ENCODE results near the gene RAB28. TPM values are rescaled to one million over a fixed set of nuclear protein-coding genes. Genes with fewer than 3 reads are reported as not detected.
A peak's percentile ranks its signal among the peaks of the same experiment; 100 is the strongest.

RAB28 gene
- total RNA-seq: 13.8 TPM
- long read RNA-seq, transcript RAB28-202 (7 exons, 1,715 nt): major isoform, 39 of 60 reads
- long read RNA-seq, transcript RAB28-201 (8 exons, 1,810 nt): minor isoform, 10 of 60 reads
- long read RNA-seq, partial matches to known transcripts: 3 of 60 reads
- long read RNA-seq, other reads (novel, unspliced or antisense): 5 of 60 reads

DNA sequence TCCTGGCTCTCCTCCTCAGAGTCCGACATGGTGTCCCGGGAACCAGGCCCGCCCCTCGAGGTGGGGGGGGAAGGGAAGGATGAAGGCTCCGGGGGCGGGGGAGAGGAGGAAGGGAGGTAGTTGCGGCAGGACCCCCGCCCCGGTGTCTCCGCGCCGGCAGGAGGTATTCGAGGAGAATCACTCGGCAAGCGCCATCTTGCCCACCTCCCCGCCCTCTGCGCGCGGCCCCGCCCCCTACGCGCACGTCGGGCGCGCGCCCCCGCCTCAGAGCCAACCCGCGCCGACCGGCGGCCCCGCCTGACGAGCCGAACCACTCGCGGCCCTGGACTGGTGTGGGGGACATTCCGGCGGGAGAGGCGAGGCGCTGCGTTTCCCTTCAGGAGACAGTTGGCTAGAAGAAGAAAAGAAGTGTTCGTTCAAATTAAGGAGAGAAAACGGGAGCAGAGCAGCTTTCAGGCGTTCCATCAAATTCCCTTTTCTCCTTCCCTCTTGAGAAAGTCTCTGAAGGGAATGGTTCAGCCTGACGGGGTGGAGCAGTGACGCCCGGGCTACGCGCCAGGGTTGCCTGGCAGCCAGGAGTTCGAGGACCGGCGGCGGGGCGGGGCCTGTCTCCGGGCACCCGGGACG is at the start of gene RAB28:
TSS of gene RAB28 (minus strand) at position 219 of the 627 bp plus-strand sequence.
- DNase-seq (ENCODE audit: low spot score): peak; percentile 98

DNA sequence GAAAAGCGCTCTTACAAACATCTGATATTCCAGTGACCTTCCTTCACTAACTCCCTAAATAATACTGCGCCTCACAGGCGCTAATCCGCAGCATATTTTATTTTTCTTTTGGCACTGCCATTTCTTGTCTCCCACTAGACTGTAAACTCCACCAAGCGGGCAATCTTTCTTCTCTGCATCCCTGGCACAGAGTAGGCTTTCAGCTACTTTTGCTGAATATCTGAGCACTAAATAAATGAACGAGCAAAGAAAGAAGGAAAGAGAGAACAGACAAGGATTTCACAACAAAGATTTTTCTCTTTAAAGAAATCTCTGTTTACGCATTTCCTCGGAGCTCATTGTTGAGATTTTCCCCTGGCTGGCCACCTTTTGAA is 47.5 kb upstream of the RAB28 start:
- DNase-seq (ENCODE audit: low spot score): no peak

DNA sequence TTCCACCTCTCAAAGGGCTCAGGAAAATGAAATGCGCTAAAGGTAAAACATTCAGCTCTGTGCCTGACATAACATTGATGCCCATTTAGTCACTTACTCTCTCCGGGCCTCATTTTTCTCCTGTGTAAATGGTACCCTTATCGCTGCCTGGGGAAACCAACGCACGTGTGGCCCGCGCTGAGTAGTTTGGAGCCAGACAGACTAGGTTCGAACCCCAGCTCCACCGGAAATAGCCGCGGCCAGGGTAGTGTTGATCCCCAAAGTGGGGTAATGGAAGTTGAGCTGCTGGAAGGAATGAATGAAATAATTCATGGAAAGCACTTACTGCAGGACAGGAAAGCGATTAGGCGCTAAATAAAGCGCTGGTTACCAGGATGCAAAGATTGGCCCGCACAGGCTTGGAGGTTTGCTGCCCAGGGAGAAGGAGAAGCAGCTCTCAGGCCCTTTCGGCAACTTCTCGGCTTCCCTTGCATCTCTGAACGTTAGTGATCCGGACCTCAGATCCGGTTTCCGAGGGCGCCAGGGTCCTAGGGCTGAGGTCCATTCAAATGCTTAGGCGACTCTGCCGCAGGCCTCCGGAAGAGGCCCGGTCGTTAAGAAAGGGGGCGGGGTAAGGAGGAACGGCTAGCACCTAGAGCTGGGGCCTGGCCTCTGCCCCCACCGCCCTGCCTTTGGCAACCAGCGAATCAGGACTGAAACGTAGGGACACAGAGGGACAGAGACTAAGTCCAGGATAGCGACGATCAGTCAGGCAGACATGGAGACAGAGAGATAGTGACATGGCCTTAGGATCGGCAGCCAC is 46.9 kb upstream of the RAB28 start:
- DNase-seq (ENCODE audit: low spot score): no peak

DNA sequence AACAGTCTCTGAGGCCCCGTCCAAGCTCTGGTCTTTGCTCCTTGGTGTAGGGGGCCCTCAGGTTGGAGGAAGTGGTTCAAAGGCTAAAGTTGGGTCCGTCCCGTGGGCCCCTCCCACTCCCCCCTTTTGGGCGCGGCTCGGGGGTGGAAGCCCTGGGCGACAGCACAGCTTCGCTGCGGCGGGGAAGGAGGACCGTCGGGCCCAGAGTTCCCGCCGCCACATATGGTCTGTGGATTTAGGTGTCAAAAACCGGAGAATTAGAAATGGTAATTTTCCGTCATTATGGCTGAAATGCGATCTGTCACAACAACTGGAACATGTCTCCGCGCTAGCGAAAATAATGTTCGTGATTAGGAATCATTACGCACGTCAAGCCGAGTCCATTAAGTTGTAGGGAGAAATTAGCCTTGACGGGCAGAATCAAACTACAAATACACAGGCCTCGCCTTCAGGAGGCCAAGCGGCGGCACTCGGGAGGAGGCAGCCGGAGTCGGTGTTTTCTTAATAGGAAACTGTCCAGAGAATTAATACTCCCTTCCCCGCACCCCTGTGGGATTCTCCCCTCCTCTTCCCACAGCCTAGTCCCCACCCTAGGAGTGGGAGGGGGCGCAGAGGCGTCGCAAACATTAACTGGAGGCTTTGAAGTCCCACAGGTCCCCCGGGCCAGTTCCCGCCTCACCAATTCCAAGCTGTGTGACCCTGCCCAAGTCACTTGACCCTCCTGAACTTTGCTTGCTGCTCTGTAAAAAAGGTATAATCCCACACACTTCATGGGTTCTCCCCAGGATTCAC is 45.2 kb upstream of the RAB28 start:
- DNase-seq (ENCODE audit: low spot score): no peak

DNA sequence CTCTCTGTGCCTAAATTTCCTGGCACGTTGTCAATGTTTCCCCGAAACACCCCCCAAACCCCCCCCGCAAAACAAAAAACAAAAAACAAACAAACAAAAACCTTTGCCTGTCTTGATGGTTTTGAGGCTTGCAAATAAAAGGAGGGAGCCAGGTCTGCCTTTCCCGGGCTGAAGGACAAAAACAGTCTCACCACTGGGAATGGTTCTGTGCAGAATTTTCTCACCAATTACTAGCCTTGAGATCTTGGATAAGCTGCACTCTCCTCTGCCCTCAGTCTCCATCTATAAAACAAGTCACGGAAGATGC is 44.6 kb upstream of the RAB28 start:
- DNase-seq (ENCODE audit: low spot score): no peak

DNA sequence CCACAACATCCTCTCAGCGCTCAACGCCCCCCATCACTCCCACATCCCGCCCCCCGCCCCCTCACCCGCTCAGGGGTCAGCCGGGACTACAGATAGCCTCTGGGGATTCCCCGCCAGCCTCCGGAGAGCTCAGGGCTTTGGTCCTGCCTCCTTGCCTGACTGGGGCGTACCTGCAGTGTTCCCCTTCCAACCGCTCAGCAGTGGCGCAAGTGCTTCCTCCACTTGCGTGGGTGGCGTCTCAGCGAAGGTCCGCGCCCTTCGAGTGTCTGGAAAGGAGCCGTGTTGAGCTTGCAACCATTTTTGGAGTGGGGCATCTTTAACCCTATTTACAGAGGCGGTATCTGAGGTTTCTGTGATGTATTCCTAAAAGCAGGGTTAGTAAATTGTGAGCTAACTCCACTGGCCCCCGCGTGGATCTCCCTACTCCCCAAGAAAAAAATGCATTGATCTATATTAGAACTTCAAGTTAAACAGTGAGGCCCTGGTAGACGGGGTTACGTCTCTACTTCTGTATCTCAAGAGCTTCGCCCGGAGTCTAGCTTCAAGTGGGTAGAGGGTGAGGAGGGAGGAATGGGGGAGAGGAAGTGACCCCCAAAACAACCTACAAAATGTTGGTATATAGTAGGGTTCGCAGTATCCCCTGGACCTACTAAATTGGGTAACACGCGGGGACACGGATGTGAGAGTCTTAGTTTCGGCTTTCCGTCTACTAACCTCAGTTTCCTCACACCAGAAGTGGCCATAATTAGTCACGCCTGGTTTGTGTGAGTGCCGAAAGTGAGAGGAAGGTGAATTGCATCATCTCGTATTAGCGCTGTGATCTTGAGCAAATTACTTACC is 44.1 kb upstream of the RAB28 start:
- no peak for DNase-seq (ENCODE audit: low spot score)

DNA sequence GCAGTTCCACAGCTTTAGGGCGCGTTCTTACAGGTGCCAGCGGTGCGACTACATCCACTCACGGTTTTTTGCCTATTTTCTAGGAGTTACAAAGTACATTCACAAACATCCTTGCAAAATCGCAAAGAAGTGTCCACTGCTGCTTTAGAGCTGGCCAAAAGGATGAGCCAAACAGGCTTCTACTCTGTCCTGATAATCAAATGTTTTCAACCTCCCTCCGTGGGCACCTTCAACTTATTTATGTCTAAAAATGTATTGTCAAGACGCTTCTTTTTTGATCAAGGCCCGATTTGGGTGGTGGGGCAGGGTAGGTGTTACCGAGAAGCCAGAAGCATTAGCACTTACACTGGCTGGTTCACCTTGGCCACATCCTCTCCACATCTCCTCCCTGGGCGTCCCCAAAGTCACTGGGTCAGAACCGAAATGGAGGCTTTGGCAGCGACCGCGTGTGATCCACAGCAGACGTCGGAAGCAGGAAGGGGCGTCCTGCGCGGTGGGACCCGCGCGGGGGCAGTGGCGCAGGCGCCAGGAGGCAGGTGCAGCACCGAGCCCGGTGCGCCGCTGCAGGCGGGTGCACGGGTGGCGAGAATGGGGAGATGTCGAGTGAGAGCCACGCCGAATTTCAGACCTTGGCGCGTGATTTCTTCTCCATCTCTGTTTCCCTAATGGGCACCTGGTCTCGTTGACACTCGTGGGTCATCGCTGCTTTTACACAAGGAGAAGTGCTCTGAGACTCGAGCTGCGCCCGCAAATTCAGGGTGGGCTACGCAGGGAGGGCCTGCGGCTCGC is 43.2 kb upstream of the RAB28 start:
- DNase-seq (ENCODE audit: low spot score): no peak

DNA sequence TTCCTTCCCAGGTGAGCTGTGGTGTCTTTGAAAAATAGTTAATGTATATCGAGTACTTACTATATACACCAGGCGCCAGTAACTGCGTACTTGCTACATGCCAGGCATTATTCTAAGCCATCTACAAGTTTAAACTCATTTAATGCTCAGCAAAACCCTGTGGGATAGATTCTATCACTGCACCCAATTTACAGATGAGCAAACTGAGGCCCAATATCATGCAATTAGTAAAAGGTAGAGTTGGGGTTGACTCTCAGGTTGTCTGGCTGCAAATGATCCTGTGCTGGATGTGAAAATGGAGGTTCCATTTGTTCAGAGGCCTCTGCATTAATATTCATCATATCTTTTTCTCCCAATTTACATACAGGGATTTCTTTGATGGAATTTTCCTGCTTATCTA is 42.5 kb upstream of the RAB28 start:
- DNase-seq (ENCODE audit: low spot score): no peak

DNA sequence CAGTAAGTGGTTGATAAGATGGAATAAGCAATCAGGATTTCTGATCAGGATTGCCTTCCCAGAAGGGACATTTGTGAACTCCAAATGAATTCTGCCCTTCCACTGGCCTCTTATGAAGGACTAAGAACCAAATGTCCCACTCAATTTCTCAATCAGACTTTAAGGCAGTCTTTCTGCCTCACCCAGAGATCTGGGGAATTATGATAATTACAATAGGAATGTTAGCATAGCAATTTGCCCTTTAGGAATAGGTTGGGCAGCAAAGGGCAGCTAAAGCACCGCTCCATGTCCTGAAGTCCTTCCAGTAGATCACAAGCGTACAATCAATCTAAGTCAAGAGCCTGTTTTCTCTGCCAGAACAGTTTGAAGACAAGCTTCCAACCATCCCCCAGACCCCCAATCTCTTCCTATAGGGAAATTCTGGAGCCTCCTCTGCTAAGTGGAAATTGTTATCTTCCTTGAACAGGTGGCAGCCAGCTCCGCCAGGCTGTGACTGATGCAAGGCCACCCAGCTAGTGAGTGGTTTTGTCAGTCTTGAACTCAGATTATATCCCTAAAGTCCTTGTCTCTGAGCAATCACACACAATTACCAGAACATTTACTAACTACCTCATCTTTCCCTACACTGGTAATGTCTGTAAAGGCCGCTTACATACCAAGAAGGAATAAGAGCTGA is 41.6 kb upstream of the RAB28 start:
- no peak for DNase-seq (ENCODE audit: low spot score)

DNA sequence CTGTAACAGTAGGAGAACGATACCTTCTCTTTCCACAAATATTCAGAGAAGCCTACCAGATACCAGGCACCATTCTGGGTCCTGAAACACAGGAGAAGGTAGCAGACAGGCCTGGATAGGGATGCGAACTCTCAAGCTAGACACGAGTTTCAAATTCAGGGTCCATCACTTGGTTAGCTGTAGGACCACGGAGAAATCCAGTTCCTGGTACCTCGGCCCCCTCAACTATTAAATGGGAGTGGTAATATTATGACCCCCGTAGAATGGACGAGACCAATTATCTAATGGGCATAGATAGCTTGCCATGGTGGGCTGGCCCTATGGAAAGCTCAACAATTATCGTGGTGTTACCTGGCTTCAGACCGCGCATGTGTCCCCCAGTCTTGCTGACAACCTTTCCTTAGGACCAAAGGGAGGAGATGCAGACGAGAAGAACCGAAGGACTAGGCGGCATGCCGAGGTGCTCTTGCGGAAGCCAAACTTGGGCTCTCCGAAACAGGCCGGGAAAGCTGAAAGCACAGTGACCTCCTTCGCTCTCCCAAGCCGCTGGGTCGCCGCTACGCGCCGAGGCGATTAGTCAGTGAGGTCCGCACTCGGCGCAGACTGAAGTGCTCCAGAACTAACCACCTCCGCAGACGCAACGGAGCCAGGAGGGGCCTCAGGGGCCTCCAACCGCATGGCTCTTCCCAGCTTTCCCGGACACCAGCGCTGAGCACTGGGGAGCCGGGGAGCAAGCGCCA is 40.5 kb upstream of the RAB28 start:
- no peak for DNase-seq (ENCODE audit: low spot score)

DNA sequence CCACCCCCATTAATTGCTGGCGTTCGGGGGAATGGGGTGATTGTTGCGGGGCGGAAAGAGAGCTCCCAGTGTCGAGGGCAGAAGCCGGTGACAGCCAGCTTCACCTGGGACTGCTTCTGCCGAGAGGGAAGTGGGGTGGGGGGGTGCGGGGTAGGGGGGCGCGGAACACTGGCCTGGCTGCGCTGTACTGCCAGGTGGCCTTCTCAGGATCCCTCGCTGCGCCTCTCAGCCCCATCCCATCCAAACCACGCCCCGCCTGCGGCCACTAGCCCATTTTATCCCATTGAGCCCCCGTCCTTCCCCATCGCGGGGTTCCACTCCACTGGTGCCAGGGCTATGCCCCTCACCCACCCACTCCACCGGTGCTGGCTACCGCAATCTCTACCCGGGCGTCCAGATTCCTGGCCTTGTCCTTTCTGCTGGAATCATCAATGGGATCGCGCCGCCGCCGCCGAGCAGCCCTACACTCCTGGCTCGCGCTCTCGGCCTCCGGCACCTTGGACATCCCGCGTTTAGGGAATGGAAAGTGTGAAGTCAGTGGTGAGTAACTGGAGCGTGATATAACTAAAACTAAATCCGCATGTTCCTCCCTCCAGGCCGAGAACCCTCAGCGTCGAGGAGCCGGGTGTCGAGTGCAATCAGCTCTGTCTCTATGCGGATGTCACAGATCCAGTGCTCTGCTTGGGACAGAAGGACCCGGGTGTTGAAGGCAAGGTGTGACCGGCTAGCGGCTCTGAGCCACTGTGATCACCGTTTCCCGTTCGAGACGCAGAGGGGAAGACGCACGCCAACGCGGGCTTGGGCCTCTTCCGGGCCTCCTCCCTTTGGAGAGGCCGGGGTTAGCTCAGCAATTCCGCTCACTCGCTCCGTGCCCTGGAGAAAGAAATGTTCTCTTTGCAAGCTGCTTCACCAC is 39.7 kb upstream of the RAB28 start:
- no peak for DNase-seq (ENCODE audit: low spot score)

DNA sequence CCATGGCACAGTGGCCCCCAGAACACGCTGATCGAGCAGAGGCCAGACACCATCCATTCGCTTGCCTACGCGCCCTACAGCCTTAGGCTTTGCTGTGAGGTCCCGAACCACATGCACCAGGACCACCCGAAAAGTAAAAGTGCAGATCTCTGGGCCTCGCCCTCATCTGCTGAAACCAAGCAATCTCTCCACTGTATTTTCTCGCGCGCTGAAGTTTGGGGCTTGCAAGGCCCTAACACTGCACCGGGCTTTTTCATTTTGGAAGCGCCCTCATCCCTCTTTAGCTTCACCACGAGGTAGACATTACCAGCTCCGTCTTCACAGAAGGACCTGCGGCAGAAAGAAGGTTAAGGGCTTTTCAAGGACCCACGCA is 39.0 kb upstream of the RAB28 start:
- no peak for DNase-seq (ENCODE audit: low spot score)

DNA sequence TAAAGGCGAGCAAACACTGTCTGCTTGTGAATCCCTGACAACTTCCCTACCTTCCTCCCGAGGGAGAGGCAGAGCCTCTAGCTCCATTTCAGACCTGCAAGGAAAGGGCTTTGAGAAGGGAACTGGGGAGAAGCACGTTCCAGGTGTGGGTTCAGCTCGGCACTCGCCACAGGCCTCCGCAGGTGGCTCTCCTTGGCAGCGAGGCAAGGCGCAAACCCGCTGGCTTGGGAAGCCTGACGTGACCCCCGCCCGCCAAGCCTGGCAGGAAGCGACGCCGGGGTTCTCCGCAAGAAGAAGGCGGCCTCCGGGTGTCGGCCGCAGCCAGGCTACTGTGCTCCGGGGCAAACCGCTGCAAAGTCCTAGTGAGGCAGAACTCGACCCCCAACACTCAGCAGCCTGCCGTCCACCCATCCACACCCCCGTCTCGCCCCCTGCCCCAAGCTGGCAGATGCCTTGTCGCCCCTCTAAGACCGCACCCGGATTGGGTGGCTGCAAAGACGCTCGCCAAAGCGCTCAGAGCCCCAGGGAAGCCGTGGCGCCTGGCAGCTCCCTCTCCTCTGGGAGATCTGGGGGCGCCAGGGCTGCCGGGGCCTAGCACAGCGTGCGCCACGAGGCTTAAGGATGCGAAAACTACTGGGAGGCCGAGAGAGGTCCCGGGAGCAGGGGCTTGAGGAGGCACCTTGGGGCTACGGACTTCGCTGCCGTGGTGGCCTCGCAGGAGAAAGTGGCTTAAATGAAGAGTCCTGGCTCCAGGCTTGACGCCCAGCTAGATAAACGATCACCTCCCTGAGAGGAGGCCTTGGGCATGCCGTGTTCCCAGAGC is 38.4 kb upstream of the RAB28 start:
- DNase-seq (ENCODE audit: low spot score): no peak

DNA sequence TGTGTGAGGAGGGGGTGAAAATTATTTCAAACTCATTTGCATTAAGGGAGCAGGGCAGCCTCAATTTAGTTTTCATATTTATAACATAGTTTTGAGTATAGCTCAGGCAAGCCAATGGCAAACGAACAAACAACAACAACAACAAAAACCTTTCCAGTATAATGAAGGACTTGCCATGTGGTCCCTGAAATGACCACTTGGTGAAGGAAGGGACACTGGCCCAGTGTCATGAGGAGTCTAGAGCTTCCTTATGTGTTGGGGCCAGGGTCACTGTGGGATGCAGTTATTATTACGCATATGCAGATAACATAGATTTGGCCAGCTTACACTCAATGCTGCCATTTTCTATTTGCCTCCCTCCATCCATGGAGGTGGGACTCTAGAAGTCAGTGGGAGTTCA is 36.9 kb upstream of the RAB28 start:
- DNase-seq (ENCODE audit: low spot score): no peak

DNA sequence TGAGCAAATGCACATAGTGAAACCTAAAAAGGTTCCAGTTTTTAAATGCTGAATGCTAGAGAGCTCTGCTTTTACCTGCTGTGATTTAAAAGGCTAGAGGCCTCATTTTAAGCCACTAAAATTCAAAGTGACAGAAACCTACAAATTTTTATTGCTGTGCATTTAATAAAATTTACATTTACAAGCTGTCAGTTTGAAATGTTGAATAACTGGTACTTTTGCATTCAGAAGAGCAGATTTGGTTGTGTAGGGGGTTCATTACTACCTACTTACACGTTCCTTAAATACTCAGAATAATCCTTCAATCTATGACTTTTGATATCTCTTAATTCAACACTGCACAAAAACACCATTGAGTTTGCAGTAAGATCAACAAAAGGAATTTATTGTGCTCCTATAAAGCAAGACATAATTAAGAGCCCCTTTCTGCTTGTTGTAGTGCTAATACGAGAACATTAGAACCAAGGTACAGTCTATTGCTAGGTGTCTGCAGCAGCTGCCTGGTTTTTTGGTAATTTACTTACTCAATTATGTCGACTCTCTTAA is 32.2 kb upstream of the RAB28 start:
- DNase-seq (ENCODE audit: low spot score): no peak

DNA sequence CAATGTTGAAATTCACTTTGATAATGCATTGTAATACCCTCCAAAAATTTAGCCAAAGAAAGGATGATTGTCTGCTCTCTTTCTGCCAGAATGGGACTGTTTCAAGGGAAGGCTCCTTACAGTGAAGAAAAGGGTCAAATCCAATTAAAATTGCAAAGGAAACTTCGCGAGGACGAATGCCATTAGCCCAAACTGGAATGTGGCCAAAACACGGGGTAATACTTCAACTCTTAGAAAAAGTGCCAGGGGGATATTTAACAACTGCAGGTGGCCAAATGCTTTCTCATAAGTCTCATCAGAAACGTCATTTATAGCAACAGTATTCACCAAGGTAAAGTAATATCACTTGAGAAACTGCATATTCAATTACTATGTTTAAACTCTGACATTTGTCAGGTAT is 31.1 kb upstream of the RAB28 start:
- no peak for DNase-seq (ENCODE audit: low spot score)

DNA sequence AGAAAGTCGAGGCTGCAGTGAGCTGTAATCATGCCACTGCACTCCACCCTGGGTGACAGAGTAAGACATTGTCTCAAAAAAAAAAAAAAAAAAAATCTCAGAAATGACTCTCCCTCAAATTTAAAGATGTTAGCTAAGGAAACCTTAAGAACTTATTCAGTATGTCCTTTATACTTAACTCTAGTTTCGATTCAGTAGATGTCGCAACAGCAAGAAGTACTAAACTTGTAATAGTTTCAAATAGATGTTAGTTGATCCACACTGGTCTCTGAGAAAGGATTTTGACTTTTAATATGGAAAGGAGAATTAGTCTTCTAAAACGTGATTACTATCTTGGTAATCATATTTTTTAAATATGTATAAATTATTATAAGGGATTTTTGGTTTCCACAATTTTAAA is 30.6 kb upstream of the RAB28 start:
- DNase-seq (ENCODE audit: low spot score): no peak

Data from mesenteric fat pad (tissue), 1 donor.